ENCODE results near the gene ADAMTSL1.
"Not testable (repeated sequence)": the region's sequence is repeated elsewhere in the genome, so short reads cannot be mapped to it uniquely, and the experiment has no call there.

The ADAMTSL1 gene

DNA sequence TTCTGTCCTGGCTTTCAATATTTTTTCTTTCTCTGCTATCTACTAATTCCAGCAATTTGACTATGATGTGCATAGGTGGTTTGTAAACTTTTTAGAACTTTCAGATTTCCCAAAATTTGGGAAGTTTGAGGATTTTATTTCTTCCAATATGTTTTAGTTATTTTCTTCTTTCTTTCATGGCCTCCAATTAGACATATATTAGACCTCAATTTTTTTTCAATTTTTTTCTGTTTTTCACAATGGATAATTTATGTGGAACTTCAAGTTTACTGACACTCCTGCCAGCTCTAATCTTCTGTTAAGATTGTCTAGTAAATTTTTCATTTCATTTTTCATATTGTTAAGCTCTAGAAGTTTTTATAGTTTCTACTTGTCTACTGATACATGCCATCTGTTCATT, 395.8 kb downstream of the ADAMTSL1 start:
- Histone ChIP-seq H3K27ac (no peak overlapping the region), H3K4me3 (no peak overlapping the region)
- TF ChIP-seq, protein P1, sequence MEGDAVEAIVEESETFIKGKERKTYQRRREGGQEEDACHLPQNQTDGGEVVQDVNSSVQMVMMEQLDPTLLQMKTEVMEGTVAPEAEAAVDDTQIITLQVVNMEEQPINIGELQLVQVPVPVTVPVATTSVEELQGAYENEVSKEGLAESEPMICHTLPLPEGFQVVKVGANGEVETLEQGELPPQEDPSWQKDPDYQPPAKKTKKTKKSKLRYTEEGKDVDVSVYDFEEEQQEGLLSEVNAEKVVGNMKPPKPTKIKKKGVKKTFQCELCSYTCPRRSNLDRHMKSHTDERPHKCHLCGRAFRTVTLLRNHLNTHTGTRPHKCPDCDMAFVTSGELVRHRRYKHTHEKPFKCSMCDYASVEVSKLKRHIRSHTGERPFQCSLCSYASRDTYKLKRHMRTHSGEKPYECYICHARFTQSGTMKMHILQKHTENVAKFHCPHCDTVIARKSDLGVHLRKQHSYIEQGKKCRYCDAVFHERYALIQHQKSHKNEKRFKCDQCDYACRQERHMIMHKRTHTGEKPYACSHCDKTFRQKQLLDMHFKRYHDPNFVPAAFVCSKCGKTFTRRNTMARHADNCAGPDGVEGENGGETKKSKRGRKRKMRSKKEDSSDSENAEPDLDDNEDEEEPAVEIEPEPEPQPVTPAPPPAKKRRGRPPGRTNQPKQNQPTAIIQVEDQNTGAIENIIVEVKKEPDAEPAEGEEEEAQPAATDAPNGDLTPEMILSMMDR (IDR thresholded peaks at IDR 0.05), result no peak
- no peak for DNase-seq (ENCODE audit: low spot score)

DNA sequence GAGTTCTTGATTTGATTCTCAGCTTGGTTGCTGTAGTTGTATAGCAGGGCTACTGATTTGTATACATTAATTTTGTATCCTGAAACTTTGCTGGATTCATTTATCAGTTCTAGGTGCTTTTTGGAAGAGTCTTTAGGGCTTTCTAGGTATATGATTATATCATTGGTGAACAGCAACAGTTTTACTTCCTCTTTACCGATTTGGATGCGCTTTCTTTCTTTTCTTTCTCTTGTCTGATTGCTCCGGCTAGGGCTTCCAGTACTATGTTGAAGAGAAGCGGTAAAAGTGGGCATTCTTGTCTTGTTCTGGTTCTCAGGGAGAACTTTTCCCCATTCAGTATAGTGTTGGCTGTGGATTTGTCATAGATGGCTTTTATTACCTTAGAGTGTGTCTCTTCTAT, 400.1 kb downstream of the ADAMTSL1 start:
- Histone ChIP-seq H3K27ac (no peak overlapping the region), H3K4me3 (no peak overlapping the region)
- TF ChIP-seq, protein P1 (IDR thresholded peaks at IDR 0.05), result no peak
- no peak for DNase-seq (ENCODE audit: low spot score)

DNA sequence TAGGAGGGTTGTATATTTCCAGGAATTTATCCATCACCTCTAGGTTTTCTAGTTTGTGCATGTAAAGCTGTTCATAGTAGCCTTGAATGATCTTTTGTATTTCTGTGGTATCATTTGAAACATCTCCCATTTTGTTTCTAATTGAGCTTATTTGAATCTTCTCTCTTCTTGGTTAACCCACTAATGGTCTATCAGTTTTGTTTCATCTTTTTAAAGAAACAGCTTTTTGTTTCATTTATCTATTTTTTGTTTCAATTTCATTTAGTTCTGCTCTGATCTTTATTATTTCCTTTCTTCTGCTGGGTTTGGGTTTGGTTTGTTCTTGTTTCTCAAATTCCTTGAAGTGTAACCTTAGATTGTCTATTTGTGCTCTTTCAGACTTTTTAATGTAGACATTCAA, 401.0 kb downstream of the ADAMTSL1 start:
- not testable (repeated sequence) for H3K4me3 ChIP-seq; H3K27ac ChIP-seq; DNase-seq (ENCODE audit: low spot score)

DNA sequence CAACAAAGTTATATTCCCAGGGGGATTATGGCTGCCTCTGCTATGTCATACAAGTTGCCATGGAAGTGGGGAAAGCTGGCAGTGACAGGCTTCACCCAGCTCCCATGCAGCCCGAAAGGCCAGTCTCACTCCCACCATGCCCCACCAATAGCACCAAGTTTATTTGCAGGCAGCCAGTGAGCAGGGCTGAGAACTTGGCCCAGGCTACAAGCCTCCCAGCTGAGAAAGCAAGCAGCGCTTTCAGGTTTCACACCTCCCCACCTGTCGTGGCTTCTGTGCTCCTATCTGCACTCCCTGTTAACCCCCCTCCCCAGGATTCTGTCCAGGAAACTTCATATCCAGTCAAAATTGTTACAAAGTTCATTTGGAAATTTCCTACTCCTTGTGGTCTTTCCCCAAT, 404.0 kb downstream of the ADAMTSL1 start:
- H3K4me3 ChIP-seq, result no peak overlapping the region
- TF ChIP-seq, protein P1 (IDR thresholded peaks at IDR 0.05), result no peak
- no peak overlapping the region for H3K27ac ChIP-seq
- DNase-seq (ENCODE audit: low spot score), result no peak

DNA sequence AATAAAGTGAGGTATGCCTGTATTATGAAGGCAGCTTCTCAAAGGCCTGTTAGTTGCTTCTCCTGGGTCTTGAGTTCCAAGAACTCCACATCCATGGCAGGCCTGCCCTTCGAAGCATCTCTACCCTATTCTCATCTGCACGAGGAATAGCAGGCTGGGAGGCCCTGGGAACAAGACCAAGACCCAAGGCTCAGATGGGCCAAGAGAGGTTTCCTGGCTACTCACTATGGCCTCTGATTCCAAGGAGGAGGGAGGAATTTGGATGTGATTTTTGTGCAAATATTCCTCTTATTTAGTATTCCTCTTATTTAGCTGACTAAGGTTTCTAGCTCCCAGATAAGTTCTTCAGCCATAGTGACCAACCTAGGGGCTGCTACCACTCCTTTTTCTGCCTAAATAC, 407.8 kb downstream of the ADAMTSL1 start:
- no peak overlapping the region for H3K4me3 ChIP-seq
- no peak overlapping the region for H3K27ac ChIP-seq
- TF ChIP-seq, protein P1 (IDR thresholded peaks at IDR 0.05), result no peak
- DNase-seq (ENCODE audit: low spot score), result no peak

DNA sequence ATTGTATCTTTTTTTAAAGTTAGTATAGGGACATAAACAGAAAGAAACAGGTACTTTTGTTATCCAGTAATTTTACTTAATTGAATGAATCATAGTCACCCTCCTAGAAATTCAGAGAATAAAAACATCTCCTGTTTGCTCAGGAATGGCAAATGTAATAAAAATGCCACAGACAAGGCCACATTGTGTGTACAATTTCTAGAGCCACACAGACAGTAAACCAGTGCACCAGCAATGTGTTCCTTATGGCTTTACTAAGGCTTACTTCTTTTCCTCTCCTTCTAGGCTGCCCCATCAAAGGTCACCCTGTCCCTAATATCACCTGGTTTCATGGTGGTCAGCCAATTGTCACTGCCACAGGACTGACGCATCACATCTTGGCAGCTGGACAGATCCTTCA, 413.6 kb downstream of the ADAMTSL1 start:
- Histone ChIP-seq H3K4me3 (no peak overlapping the region), H3K27ac (no peak overlapping the region)
- TF ChIP-seq, protein P1 (IDR thresholded peaks at IDR 0.05), result no peak
- no peak for DNase-seq (ENCODE audit: low spot score)

DNA sequence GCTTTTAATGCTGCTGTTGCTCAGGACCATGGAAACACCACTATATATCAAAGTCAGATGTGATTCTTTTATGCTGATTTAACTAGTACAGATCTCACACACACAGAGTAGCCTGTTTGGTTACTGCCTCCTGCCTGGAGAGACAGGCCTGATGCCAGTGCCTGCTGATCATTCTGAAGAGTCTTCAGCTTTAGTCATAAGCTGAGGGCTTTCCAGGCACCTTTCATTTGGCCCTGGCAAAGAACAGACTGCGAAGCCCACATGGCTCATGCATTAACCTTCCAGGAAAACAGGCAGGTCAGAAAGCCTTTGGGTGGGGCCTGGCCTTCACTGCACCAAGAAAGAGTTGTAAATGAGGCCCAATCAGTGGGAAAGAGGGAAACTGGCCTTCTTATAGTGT, 414.3 kb downstream of the ADAMTSL1 start:
- Histone ChIP-seq H3K27ac (no peak overlapping the region), H3K4me3 (no peak overlapping the region)
- DNase-seq (ENCODE audit: low spot score), result no peak
- TF ChIP-seq, protein P1 (IDR thresholded peaks at IDR 0.05), result no peak

DNA sequence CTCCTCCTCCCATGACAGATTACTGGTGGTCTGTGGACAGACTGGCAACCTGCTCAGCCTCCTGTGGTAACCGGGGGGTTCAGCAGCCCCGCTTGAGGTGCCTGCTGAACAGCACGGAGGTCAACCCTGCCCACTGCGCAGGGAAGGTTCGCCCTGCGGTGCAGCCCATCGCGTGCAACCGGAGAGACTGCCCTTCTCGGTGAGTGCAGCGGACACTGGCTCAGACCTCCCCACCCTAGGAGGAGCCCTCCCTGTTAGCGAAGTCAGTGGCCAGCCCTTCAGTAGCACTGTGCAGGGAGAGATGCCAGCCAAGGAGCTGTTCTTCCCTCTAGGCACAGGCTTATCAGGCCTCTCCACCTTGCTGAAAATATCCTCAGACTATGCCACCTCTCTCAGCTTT, 415.6 kb downstream of the ADAMTSL1 start:
- DNase-seq (ENCODE audit: low spot score), result no peak
- Histone ChIP-seq H3K4me3 (no peak overlapping the region), H3K27ac (no peak overlapping the region)
- TF ChIP-seq, protein P1 (IDR thresholded peaks at IDR 0.05), result no peak

Measured in coronary artery (tissue), 2 donors.